Measurements from ENCODE around the gene MAMSTR. TPM values are rescaled to one million over a fixed set of nuclear protein-coding genes. Genes with fewer than 3 reads are reported as not detected.

MAMSTR gene
- total RNA-seq, 1 donor from 2014 or later = 0.57 TPM

- H3K27ac ChIP-seq (ENCODE audit: low read depth, low read length) = no peak overlapping the region
- peaks cover 3% of the 10 kb centered on the region for H3K4me1 ChIP-seq (ENCODE audit: insufficient read depth, low read length)
- no peak overlapping the region for H3K4me3 ChIP-seq (ENCODE audit: insufficient read depth, low read depth, low read length)
- H3K27ac Mint-ChIP-seq (ENCODE audit: unreplicated experiment) = no peak overlapping the region
- FAIRE-seq (no peak), DNase-seq (ENCODE audit: low read depth) (no peak)
- no peak overlapping the region for H3K4me2 ChIP-seq (ENCODE audit: low read length)
- peaks cover 10% of the 10 kb centered on the region for H3K27me3 Mint-ChIP-seq (ENCODE audit: low read depth, unreplicated experiment)
- no peaks in the 10 kb centered on the region for H3K9me3 ChIP-seq (ENCODE audit: insufficient read depth, low read depth, low read length)
- no peak for TF ChIP-seq CTCF (IDR thresholded peaks at IDR 0.05; ENCODE audit: insufficient read depth, low read depth, low read length)
- TF ChIP-seq EZH2 (IDR thresholded peaks at IDR 0.05; ENCODE audit: insufficient read depth, low read length) = no peak
- H3K36me3 Mint-ChIP-seq (ENCODE audit: low read depth, unreplicated experiment) = no peaks in the 10 kb centered on the region
- H3K4me1 Mint-ChIP-seq (ENCODE audit: low read depth, unreplicated experiment) = no peaks in the 10 kb centered on the region
- H3K79me2 ChIP-seq (ENCODE audit: insufficient read depth, low read length) = no peaks in the 10 kb centered on the region
- peaks cover 7% of the 10 kb centered on the region for H3K27me3 ChIP-seq (ENCODE audit: insufficient read depth, low read length)
- H2AFZ ChIP-seq (ENCODE audit: low read depth, low read length) = no peak overlapping the region
- no peak overlapping the region for H3K9ac ChIP-seq (ENCODE audit: low read length)
- no peaks in the 10 kb centered on the region for H3K36me3 ChIP-seq (ENCODE audit: insufficient read depth, low read length)
- no peak overlapping the region for H3K4me3 Mint-ChIP-seq (ENCODE audit: unreplicated experiment)
- H4K20me1 ChIP-seq (ENCODE audit: insufficient read depth, low read length) = no peaks in the 10 kb centered on the region
- H3K9me3 Mint-ChIP-seq (ENCODE audit: unreplicated experiment) = no peaks in the 10 kb centered on the region
These were observed 33.4 kb downstream of the MAMSTR start for GRCh38 chr19:48686088-48686487.

DNA sequence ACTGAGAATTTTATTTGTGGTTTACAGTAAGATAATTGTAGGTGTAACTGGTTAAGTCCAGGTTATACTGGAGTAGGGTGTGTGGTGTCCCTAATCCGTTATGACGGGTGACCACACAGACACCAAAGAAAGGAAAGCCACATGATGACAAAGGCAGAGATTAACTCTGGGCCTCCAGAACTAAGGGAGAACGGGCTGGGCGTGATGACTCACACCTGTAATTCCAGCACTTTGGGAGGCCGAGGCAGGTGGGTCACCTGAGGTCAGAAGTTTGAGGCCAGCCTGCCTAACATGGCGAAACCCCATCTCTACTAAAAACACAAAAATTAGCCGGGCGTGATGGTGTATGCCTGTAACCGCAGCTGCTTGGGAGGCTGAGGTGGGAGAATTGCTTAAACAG lies 33.9 kb downstream of the MAMSTR start:
- H3K4me1 ChIP-seq (ENCODE audit: insufficient read depth, low read length) = peaks cover 6% of the 10 kb centered on the region
- no peak overlapping the region for H3K4me3 ChIP-seq (ENCODE audit: insufficient read depth, low read depth, low read length)
- H3K79me2 ChIP-seq (ENCODE audit: insufficient read depth, low read length) = no peaks in the 10 kb centered on the region
- Mint-ChIP-seq H3K27ac (ENCODE audit: unreplicated experiment) (no peak overlapping the region), H3K36me3 (ENCODE audit: low read depth, unreplicated experiment) (no peaks in the 10 kb centered on the region), H3K9me3 (ENCODE audit: unreplicated experiment) (no peaks in the 10 kb centered on the region), H3K27me3 (ENCODE audit: low read depth, unreplicated experiment) (peaks cover 11% of the 10 kb centered on the region), H3K4me3 (ENCODE audit: unreplicated experiment) (no peak overlapping the region), H3K4me1 (ENCODE audit: low read depth, unreplicated experiment) (no peaks in the 10 kb centered on the region)
- H2AFZ ChIP-seq (ENCODE audit: low read depth, low read length) = no peak overlapping the region
- no peak overlapping the region for H3K27ac ChIP-seq (ENCODE audit: low read depth, low read length)
- no peaks in the 10 kb centered on the region for H3K9me3 ChIP-seq (ENCODE audit: insufficient read depth, low read depth, low read length)
- H3K4me2 ChIP-seq (ENCODE audit: low read length) = no peak overlapping the region
- no peak for DNase-seq (ENCODE audit: low read depth)
- no peak overlapping the region for H3K9ac ChIP-seq (ENCODE audit: low read length)
- no peak for FAIRE-seq
- H4K20me1 ChIP-seq (ENCODE audit: insufficient read depth, low read length) = no peaks in the 10 kb centered on the region
- peaks cover 7% of the 10 kb centered on the region for H3K27me3 ChIP-seq (ENCODE audit: insufficient read depth, low read length)
- no peaks in the 10 kb centered on the region for H3K36me3 ChIP-seq (ENCODE audit: insufficient read depth, low read length)
- TF ChIP-seq CTCF (IDR thresholded peaks at IDR 0.05; ENCODE audit: insufficient read depth, low read depth, low read length) (no peak), EZH2 (IDR thresholded peaks at IDR 0.05; ENCODE audit: insufficient read depth, low read length) (no peak)

DNA sequence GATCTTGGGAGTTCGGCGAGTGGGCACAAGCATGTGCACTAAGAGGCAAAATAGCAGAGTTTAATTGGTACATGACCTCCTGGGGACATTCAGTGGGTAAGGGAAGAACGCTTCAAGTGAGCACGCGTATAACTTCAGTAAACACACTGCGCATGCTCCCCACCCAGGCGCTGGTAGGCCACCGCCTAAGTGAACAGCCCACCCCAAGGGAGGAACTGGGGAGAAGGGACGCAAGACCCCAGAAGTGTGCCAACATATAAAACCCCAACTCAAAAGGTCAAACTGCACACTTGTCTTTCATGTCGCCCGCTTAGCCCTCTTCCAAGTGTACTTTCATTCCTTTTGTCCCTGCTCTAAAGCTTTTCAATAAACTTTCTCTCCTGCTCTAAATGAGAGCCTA lies 36.2 kb downstream of the MAMSTR start:
- H2AFZ ChIP-seq (ENCODE audit: low read depth, low read length) = peak overlapping the region; percentile 83

More for the DNA sequence above, 36.2 kb downstream of the MAMSTR start:
- peak overlapping the region; percentile 27 for H3K9ac ChIP-seq (ENCODE audit: low read length)
- H3K27ac Mint-ChIP-seq (ENCODE audit: unreplicated experiment) = no peak overlapping the region
- peaks cover 6% of the 10 kb centered on the region for H3K4me1 ChIP-seq (ENCODE audit: insufficient read depth, low read length)
- H3K4me3 ChIP-seq (ENCODE audit: insufficient read depth, low read depth, low read length) = peak overlapping the region; percentile 57
- no peaks in the 10 kb centered on the region for H3K36me3 Mint-ChIP-seq (ENCODE audit: low read depth, unreplicated experiment)
- H3K79me2 ChIP-seq (ENCODE audit: insufficient read depth, low read length) = no peaks in the 10 kb centered on the region
- TF ChIP-seq CTCF (IDR thresholded peaks at IDR 0.05; ENCODE audit: insufficient read depth, low read depth, low read length) (no peak), EZH2 (IDR thresholded peaks at IDR 0.05; ENCODE audit: insufficient read depth, low read length) (no peak)
- no peaks in the 10 kb centered on the region for H3K36me3 ChIP-seq (ENCODE audit: insufficient read depth, low read length)
- H3K4me1 Mint-ChIP-seq (ENCODE audit: low read depth, unreplicated experiment) = no peaks in the 10 kb centered on the region
- no peak overlapping the region for H3K4me3 Mint-ChIP-seq (ENCODE audit: unreplicated experiment)
- H3K4me2 ChIP-seq (ENCODE audit: low read length) = peak overlapping the region; percentile 81
- H3K27me3 ChIP-seq (ENCODE audit: insufficient read depth, low read length) = peaks cover 7% of the 10 kb centered on the region
- H3K27ac ChIP-seq (ENCODE audit: low read depth, low read length) = no peak overlapping the region
- H4K20me1 ChIP-seq (ENCODE audit: insufficient read depth, low read length) = no peaks in the 10 kb centered on the region
- H3K9me3 ChIP-seq (ENCODE audit: insufficient read depth, low read depth, low read length) = no peaks in the 10 kb centered on the region
- peaks cover 11% of the 10 kb centered on the region for H3K27me3 Mint-ChIP-seq (ENCODE audit: low read depth, unreplicated experiment)
- FAIRE-seq (no peak), DNase-seq (ENCODE audit: low read depth) (peak; percentile 52)
- H3K9me3 Mint-ChIP-seq (ENCODE audit: unreplicated experiment) = no peaks in the 10 kb centered on the region
